GM13977 (cell line): ENCODE results near the gene BMERB1.
"Not testable (repeated sequence)": the region's sequence is repeated elsewhere in the genome, so short reads cannot be mapped to it uniquely, and the experiment has no call there.

Experiments used
- DNase-seq: peaks from one replicate; pipeline ENCODE4 v3.0.0; 2012; ENCODE audit warnings: low spot score
- CTCF ChIP-seq: IDR thresholded peaks from 2 replicates; pipeline ENCODE4 v1.5.1; 2012; ENCODE audit warnings: mild to moderate bottlenecking, control low read depth; ENCODE audit not compliant: insufficient read depth; ENCODE audit errors: extremely low read depth, missing control alignments
- in situ Hi-C: fragments of 300-500 bp; cut with MboI; formaldehyde crosslinking; loops from one replicate; pipeline ENCODE4 v1.12.0; 2022; ENCODE audit warnings: low sequenced_read_pairs, low pct_unique_long_range_greater_than_20kb, mixed read lengths, inconsistent platforms; ENCODE audit not compliant: unreplicated experiment

BMERB1 gene

DNA sequence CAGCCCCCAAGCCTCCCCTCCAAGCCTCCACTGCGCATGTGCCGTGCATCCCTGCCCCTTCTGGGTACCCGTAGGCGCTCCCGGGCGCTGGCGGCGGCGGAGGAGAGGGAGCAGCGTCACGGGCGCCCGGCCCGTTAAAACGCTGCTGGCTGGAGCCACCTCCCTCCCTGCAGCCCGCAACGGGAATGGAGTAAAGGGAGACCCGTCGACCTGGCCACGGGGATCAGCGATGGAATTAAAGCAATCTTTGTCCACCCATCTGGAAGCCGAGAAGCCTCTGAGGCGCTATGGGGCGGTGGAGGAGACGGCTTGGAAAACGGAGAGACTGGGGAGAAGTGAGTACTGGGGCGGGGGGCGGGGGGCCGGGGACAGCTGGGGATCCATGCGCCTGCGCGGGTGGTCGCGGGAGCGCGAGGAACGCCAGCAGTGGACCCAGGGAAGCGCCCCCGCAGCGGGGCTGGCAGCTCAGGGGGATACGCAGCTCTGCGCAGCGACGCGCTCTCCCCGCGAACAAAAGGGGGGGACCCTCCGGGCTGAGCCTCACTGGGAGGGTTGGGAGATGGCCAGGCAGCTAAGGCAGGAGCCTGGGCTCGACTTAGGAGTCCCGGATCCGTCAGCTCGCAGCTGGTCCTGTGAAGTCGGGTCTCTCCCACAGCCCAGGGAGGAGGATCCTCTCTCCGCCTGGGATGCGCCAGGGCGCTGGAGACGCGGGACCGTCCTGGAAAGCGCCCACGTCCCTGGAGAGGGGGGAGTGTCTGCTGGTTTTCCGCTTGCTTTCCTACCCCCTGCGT lies at the start of gene BMERB1:
BMERB1 (plus strand) TSS at position 164 of the 791 bp plus-strand sequence; CDS start at position 230, 66 bp downstream.
- in situ Hi-C loops: loop anchor here (25.0 kb wide), 1 partner anchor 278 kb away; no protein-coding TSS in a partner anchor
- peak; percentile 26 for DNase-seq
- TF ChIP-seq CTCF: no peak

- DNase-seq, in situ Hi-C loops: not testable (repeated sequence)
These were observed 46.3 kb upstream of the BMERB1 start for GRCh38 chr16:15388060-15388459.

GRCh38 chr16:15389916-15390315 lies 44.5 kb upstream of the BMERB1 start:
- in situ Hi-C loops, DNase-seq: not testable (repeated sequence)

GRCh38 chr16:15393025-15393424 lies 41.4 kb upstream of the BMERB1 start:
- in situ Hi-C loops, DNase-seq: not testable (repeated sequence)

- in situ Hi-C loops, DNase-seq: not testable (repeated sequence)
These were observed 38.5 kb upstream of the BMERB1 start, which contains the start of gene MPV17L for GRCh38 chr16:15395631-15396508. Gene MPV17L (plus strand): TSS chr16:15395754. CDS start chr16:15395898, 144 bp downstream.

DNA sequence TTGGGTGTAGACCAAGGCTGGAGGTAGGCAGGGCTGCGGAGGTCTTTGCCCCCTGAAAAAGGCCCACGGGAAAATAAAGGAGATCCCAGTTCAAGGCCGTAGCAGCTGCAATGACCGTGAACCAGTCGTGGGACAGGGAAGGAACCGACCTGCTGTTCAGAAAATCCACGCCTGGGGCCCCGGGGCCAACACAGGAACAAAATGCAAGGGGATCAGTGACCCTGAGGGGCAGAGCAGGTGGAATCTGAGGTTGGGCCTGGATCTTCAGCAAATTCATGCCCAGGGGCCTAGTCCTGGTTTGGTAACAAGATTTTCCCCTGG lies 37.9 kb upstream of the BMERB1 start:
- DNase-seq, in situ Hi-C loops: not testable (repeated sequence)

GRCh38 chr16:15396948-15397594 lies 37.3 kb upstream of the BMERB1 start:
- in situ Hi-C loops: no loop called here
- DNase-seq: no peak
- no peak for TF ChIP-seq CTCF

- no peak for DNase-seq
- no peak for TF ChIP-seq CTCF
- in situ Hi-C loops: no loop called here
These were observed 35.6 kb upstream of the BMERB1 start for GRCh38 chr16:15398618-15399316.
